Muscle of leg (tissue), 11 donors: ENCODE data around the gene ACBD6. TPM values are rescaled to one million over a fixed set of nuclear protein-coding genes. Genes with fewer than 3 reads are reported as not detected.

Experiments used
- DNase-seq: peaks from one replicate; pipeline ENCODE4 v3.0.0; 2013
- H3K27ac ChIP-seq: one replicate; pipeline ENCODE4 v1.5.1; 2013; ENCODE audit warnings: mild to moderate bottlenecking, low read length, control low read depth
- H3K27me3 ChIP-seq: one replicate; pipeline ENCODE4 v1.6.1; 2013; ENCODE audit warnings: low read length; ENCODE audit not compliant: control insufficient read depth, insufficient read depth
- H3K36me3 ChIP-seq: one replicate; pipeline ENCODE4 v1.6.1; 2013; ENCODE audit warnings: low read length; ENCODE audit not compliant: control insufficient read depth, insufficient read depth
- H3K4me1 ChIP-seq: one replicate; pipeline ENCODE4 v1.6.1; 2013; ENCODE audit warnings: low read length; ENCODE audit not compliant: control insufficient read depth, insufficient read depth
- H3K4me3 ChIP-seq: one replicate; pipeline ENCODE4 v1.5.1; 2013; ENCODE audit warnings: low read length, control low read depth
- H3K9me3 ChIP-seq: replicated peaks from 2 replicates; pipeline ENCODE4 v1.6.1; 2013; ENCODE audit warnings: low read depth, low read length; ENCODE audit not compliant: control insufficient read depth
- WGBS: methylation state at CpG from one replicate; pipeline ENCODE4 v1.1.5; 2013; ENCODE audit warnings: missing lambda C conversion rate; ENCODE audit not compliant: insufficient coverage; 5-methylcytosine and 5-hydroxymethylcytosine counted together
- polyA plus RNA-seq, 8 donors: library from polyadenylated mRNA; unstranded; fragments of 120-200 nt; gene quantifications; one replicate each; pipeline versions ENCODE4 v1.2.1 to v1.2.3, GENCODE V29; 2013; ENCODE audit warnings: inconsistent platforms in 1 of 8, low replicate concordance in 1 of 8; ENCODE audit not compliant: insufficient read length in 8 of 8, insufficient read depth in 1 of 8
- total RNA-seq: library from RNA; stranded (reverse); fragments of 120-200 nt; gene quantifications from one replicate; pipeline ENCODE4 v1.2.4, GENCODE V29; 2013

ACBD6 gene
- total and polyA plus RNA-seq, 9 donors = 43.8 to 53.6 (median 50.0) TPM

DNA sequence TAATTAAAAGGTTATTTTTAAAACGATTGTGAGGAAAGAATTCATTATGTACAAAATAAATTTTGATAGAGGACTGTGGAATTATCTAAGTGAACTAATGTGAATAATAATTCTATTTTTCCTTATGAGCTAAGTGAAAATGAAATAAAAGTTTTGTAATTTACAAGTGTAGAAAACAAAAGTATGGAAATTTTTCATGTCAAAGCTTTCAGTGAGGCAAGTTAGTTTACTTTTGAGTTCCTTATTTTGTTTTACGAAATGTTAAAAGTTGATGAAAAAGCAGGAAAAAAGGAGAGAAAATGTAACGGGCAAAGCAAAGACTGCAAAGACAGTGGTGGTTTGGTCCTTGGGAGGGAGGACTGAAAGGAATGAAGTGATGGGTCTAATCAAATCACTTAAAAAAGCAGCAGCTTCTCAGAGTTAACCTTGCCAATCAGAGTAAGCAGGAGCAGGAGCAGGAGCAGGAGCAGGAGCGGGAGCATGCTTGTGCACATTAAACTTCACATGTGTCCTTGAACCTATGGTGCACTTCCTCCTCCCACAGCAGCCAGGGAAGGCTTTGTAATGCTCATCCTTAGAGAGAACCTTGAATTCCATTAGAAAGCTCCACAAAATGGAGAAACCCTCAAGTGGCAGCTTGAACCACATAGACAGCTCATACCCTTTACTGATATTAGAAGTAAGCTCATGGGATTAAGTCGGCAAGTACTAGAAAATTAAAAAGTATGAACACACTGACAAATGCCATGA lies 139.0 kb downstream of the ACBD6 start:
- Histone ChIP-seq H3K27ac (no peak overlapping the region), H3K36me3 (no peaks in the 10 kb centered on the region), H3K4me1 (no peaks in the 10 kb centered on the region), H3K4me3 (no peak overlapping the region), H3K27me3 (no peaks in the 10 kb centered on the region), H3K9me3 (no peaks in the 10 kb centered on the region)
- 80% methylated on average over 2 of the region's 5 CpGs for WGBS
- no peak for DNase-seq

GRCh38 chr1:180360333-180361075 lies 141.9 kb downstream of the ACBD6 start:
- Histone ChIP-seq H3K27ac (no peak overlapping the region), H3K36me3 (no peaks in the 10 kb centered on the region), H3K4me1 (no peaks in the 10 kb centered on the region), H3K4me3 (no peak overlapping the region), H3K9me3 (no peaks in the 10 kb centered on the region), H3K27me3 (no peaks in the 10 kb centered on the region)
- WGBS = no CpG with 5 or more reads among the region's 3 CpGs
- DNase-seq = no peak

DNA sequence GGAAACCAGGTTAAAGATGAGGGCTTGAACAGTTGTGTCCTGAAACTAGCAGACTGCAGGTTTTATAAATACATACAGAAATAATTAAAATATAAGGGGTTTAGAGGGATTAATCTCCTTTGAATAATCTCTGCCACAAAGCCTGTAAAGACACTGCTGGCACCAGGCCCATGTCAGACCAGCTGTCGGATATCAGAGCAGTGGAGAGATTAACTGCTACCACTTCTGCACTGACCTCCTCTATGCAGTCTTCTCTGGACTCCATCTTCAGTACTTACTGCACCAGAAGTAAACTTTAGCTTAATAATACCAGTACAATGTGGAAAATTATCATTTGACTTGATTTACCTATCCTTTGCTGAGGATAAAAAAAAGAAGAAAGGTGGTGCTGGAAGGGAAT lies 143.7 kb downstream of the ACBD6 start:
- H3K36me3 ChIP-seq = no peaks in the 10 kb centered on the region
- H3K27me3 ChIP-seq = no peaks in the 10 kb centered on the region
- H3K27ac ChIP-seq = no peak overlapping the region
- H3K9me3 ChIP-seq = no peaks in the 10 kb centered on the region
- WGBS = no CpG with 5 or more reads among the region's 1 CpG
- DNase-seq = peak; percentile 75
- no peaks in the 10 kb centered on the region for H3K4me1 ChIP-seq
- H3K4me3 ChIP-seq = no peak overlapping the region

DNA sequence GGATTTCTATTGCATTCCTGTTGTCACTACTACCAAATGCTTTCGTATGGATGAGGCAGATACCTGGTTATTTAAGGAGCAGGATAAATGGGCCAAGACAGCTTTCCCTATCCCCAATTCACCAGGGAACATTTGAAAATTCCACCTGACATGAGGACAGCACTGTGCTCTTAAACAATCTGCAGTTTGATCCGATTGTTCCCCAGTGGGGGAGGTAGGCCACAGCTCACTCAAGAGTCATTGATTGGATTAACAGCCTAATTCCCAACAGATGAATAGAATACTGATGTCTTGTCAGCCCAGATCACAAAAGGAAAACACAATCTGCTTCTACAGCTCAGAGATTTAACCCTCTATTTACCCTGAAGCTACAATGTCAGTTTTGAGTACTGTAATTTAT lies 148.4 kb downstream of the ACBD6 start:
- Histone ChIP-seq H3K27me3 (no peaks in the 10 kb centered on the region), H3K9me3 (no peaks in the 10 kb centered on the region), H3K36me3 (no peaks in the 10 kb centered on the region), H3K4me1 (no peaks in the 10 kb centered on the region), H3K4me3 (no peak overlapping the region), H3K27ac (no peak overlapping the region)
- no peak for DNase-seq
- 40% methylated on average over 1 of the region's 2 CpGs for WGBS

- WGBS = no CpG with 5 or more reads among the region's 2 CpGs
- Histone ChIP-seq H3K27ac (no peak overlapping the region), H3K36me3 (no peaks in the 10 kb centered on the region)
These were observed 149.8 kb downstream of the ACBD6 start for GRCh38 chr1:180352588-180352987.

GRCh38 chr1:180352021-180352420 lies 150.4 kb downstream of the ACBD6 start:
- 100% methylated on average over 2 of the region's 4 CpGs for WGBS
- Histone ChIP-seq H3K4me1 (no peaks in the 10 kb centered on the region), H3K27ac (no peak overlapping the region), H3K36me3 (no peaks in the 10 kb centered on the region), H3K27me3 (no peaks in the 10 kb centered on the region), H3K4me3 (no peak overlapping the region), H3K9me3 (no peaks in the 10 kb centered on the region)
- no peak for DNase-seq

More at GRCh38 chr1:180352588-180352987, 149.8 kb downstream of the ACBD6 start:
- Histone ChIP-seq H3K9me3 (no peaks in the 10 kb centered on the region), H3K27me3 (no peaks in the 10 kb centered on the region), H3K4me3 (no peak overlapping the region), H3K4me1 (no peaks in the 10 kb centered on the region)
- no peak for DNase-seq

GRCh38 chr1:180345148-180345547 lies 157.2 kb downstream of the ACBD6 start:
- no peak overlapping the region for H3K27ac ChIP-seq
- DNase-seq = no peak
- no peaks in the 10 kb centered on the region for H3K9me3 ChIP-seq
- H3K4me3 ChIP-seq = no peak overlapping the region
- no peaks in the 10 kb centered on the region for H3K27me3 ChIP-seq
- peaks cover 2% of the 10 kb centered on the region for H3K4me1 ChIP-seq
- H3K36me3 ChIP-seq = no peaks in the 10 kb centered on the region

DNA sequence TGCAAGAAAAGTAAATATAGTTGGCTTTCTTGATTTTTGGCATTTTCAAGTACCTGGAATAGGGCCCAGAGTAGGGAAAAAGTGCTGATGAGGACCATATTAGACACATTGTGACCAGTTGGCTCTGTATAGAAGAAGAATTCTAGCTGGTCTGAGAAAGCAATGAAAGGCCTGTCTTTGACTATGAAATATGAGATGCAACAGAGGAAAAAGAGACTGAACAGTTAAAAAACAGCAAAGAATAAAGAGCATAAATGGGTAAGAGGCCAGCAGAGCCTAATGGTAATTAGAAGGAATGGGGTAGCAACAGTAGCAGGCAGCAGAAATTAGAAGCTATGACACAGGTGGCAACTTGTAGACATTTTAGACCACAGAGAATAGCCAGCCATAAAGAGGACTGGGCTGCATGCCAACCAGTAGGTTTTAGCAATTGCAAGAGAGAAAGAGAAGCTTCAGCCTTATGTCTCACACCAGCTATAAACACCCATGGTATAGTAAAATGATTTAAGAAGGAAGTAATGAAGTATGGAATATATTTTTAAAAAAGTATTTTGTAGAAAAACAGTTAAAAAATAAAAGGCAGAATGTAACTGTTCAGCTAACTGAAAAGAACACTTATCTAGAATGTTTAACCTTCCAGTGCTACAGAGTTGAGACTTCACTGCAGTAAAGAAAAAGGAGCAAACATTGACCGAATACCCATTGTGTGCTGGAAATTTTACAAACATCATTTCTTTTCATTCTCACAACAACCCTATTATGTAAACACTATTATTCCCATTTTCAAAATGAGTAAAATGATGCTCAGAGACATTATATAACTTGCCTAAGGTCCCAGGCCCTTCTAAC lies 158.2 kb downstream of the ACBD6 start:
- H3K4me3 ChIP-seq = no peak overlapping the region
- no CpG with 5 or more reads among the region's 1 CpG for WGBS
- no peaks in the 10 kb centered on the region for H3K27me3 ChIP-seq
- H3K4me1 ChIP-seq = peaks cover 2% of the 10 kb centered on the region
- H3K9me3 ChIP-seq = no peaks in the 10 kb centered on the region
- H3K36me3 ChIP-seq = no peaks in the 10 kb centered on the region
- DNase-seq = peak; percentile 74
- H3K27ac ChIP-seq = no peak overlapping the region

DNA sequence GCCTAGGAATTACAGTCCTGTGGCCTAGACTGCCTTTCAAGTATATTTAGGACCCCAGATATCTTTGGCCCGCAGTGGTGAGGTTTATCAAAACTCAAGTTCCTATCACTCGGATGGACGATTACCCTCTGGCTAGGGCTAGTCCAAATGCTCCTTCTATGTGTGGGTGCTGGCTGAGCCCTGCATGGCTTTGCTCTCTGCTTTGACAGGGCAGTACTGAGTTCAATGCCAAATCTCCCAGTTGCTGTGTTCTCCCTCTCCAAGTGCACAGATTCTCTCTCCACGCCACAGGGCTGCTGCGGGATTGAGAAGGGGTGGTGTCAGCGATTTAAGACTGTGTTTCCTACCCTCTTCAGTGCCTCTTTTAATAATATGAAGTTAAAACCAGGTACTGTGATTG lies 175.3 kb downstream of the ACBD6 start:
- Histone ChIP-seq H3K27me3 (no peaks in the 10 kb centered on the region), H3K27ac (no peak overlapping the region), H3K4me1 (no peaks in the 10 kb centered on the region), H3K9me3 (peaks cover 2% of the 10 kb centered on the region), H3K4me3 (no peak overlapping the region), H3K36me3 (peaks cover 2% of the 10 kb centered on the region)
- no peak for DNase-seq
- 100% methylated on average over 3 of the region's 6 CpGs for WGBS

- Histone ChIP-seq H3K27me3 (no peaks in the 10 kb centered on the region), H3K4me1 (no peaks in the 10 kb centered on the region), H3K4me3 (no peak overlapping the region), H3K36me3 (peaks cover 5% of the 10 kb centered on the region), H3K27ac (no peak overlapping the region), H3K9me3 (no peaks in the 10 kb centered on the region)
- no CpG with 5 or more reads among the region's 2 CpGs for WGBS
- DNase-seq = no peak
These were observed 189.5 kb downstream of the ACBD6 start for GRCh38 chr1:180312926-180313325.
